HEK293 (cell line): ENCODE measurements around the gene CASP7.

Source experiments
- CTCF ChIP-seq: fragments of 450-650 bp; formaldehyde crosslinking; IDR thresholded peaks from 2 replicates; pipeline ENCODE4 v1.5.1; 2016; ENCODE audit warnings: missing biosample characterization, missing genetic modification characterization
- PBX3 ChIP-seq: sonication (generic); formaldehyde crosslinking; IDR thresholded peaks from 2 replicates; pipeline ENCODE4 v1.8.1; 2022; ENCODE audit warnings: mild to moderate bottlenecking, moderate library complexity, missing genetic modification reagents
- ZBTB49 ChIP-seq: fragments of 450-650 bp; formaldehyde crosslinking; IDR thresholded peaks from 2 replicates; pipeline ENCODE4 v1.5.1; 2016; ENCODE audit warnings: missing biosample characterization, missing genetic modification characterization, low read depth
- ZNF112 ChIP-seq: fragments of 450-650 bp; formaldehyde crosslinking; IDR thresholded peaks from 2 replicates; pipeline ENCODE4 v1.5.0; 2017; ENCODE audit warnings: missing biosample characterization, missing genetic modification characterization
- ZNF132 ChIP-seq: fragments of 450-650 bp; formaldehyde crosslinking; IDR thresholded peaks from 2 replicates; pipeline ENCODE4 v1.5.1; 2017; ENCODE audit warnings: missing biosample characterization, missing genetic modification characterization, borderline replicate concordance
- ZNF24 ChIP-seq: fragments of 450-650 bp; formaldehyde crosslinking; IDR thresholded peaks from 2 replicates; pipeline ENCODE4 v1.5.1; 2016; ENCODE audit warnings: missing biosample characterization, missing genetic modification characterization
- ZNF335 ChIP-seq: fragments of 450-650 bp; formaldehyde crosslinking; conservative IDR thresholded peaks from 2 replicates; pipeline ENCODE4 v1.5.1; 2016; ENCODE audit warnings: missing biosample characterization, missing genetic modification characterization
- ZNF768 ChIP-seq: fragments of 450-650 bp; formaldehyde crosslinking; IDR thresholded peaks from 2 replicates; pipeline ENCODE4 v1.5.1; 2018; ENCODE audit warnings: missing biosample characterization, mild to moderate bottlenecking, missing genetic modification characterization
- TF ChIP-seq, protein P1 (sequence below): fragments of 450-650 bp; formaldehyde crosslinking; IDR thresholded peaks from 2 replicates; pipeline ENCODE4 v1.5.1; 2016; ENCODE audit warnings: missing biosample characterization, missing genetic modification characterization
- TF ChIP-seq, protein P2 (sequence below): fragments of 450-650 bp; formaldehyde crosslinking; optimal IDR thresholded peaks from 2 replicates; pipeline ENCODE3; 2016; ENCODE audit warnings: missing biosample characterization, mild to moderate bottlenecking, missing genetic modification characterization

DNA sequence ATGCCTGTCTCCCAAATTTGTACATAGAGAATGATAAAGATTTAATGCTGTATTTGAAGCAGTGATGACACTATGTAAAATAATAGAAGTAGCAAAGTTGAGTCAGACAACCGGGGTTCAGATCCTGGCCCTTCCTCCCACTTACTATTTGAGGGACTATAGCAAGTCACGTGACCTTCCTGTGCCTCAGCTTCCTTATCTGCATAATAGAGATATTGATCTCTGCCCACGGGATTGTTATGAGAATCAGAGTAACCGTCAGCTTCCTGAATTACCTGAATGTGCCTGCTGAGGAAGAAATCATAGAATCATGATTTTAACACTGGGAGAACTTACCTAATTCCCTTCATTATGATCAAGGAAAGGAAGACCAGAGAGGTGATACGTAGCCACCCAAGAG lies 26.9 kb downstream of the CASP7 start:
- no peak for TF ChIP-seq ZNF335 (tag by site-specific recombination)
- no peak for TF ChIP-seq ZBTB49 (tag by site-specific recombination)
- TF ChIP-seq CTCF (tag by site-specific recombination) = no peak
- no peak for TF ChIP-seq ZNF112 (tag by site-specific recombination)
- TF ChIP-seq ZNF768 (tag by site-specific recombination) = no peak
- TF ChIP-seq ZNF132 = no peak
- TF ChIP-seq PBX3 (CRISPR knock-in tag) = no peak
- TF ChIP-seq, protein P1, sequence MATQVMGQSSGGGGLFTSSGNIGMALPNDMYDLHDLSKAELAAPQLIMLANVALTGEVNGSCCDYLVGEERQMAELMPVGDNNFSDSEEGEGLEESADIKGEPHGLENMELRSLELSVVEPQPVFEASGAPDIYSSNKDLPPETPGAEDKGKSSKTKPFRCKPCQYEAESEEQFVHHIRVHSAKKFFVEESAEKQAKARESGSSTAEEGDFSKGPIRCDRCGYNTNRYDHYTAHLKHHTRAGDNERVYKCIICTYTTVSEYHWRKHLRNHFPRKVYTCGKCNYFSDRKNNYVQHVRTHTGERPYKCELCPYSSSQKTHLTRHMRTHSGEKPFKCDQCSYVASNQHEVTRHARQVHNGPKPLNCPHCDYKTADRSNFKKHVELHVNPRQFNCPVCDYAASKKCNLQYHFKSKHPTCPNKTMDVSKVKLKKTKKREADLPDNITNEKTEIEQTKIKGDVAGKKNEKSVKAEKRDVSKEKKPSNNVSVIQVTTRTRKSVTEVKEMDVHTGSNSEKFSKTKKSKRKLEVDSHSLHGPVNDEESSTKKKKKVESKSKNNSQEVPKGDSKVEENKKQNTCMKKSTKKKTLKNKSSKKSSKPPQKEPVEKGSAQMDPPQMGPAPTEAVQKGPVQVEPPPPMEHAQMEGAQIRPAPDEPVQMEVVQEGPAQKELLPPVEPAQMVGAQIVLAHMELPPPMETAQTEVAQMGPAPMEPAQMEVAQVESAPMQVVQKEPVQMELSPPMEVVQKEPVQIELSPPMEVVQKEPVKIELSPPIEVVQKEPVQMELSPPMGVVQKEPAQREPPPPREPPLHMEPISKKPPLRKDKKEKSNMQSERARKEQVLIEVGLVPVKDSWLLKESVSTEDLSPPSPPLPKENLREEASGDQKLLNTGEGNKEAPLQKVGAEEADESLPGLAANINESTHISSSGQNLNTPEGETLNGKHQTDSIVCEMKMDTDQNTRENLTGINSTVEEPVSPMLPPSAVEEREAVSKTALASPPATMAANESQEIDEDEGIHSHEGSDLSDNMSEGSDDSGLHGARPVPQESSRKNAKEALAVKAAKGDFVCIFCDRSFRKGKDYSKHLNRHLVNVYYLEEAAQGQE (tag by site-specific recombination) = no peak
- TF ChIP-seq, protein P2, sequence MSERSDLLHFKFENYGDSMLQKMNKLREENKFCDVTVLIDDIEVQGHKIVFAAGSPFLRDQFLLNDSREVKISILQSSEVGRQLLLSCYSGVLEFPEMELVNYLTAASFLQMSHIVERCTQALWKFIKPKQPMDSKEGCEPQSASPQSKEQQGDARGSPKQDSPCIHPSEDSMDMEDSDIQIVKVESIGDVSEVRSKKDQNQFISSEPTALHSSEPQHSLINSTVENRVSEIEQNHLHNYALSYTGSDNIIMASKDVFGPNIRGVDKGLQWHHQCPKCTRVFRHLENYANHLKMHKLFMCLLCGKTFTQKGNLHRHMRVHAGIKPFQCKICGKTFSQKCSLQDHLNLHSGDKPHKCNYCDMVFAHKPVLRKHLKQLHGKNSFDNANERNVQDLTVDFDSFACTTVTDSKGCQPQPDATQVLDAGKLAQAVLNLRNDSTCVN = no peak
- no peak for TF ChIP-seq ZNF24 (tag by site-specific recombination)
